Liver (tissue), 3 donors: ENCODE results near the gene MIP.

Source experiments
- HNF4G ChIP-seq: IDR thresholded peaks from 2 replicates; pipeline ENCODE4 v1.6.1; 2016; ENCODE audit warnings: antibody characterized with exemption
- JUND ChIP-seq, 2 donors: IDR thresholded peaks; 2 replicates each; pipeline ENCODE4 v1.6.1; 2016; ENCODE audit warnings: antibody characterized with exemption in 2 of 2
- RAD21 ChIP-seq, 2 donors: IDR thresholded peaks; 2 replicates each; pipeline ENCODE4 v1.6.1; 2016; ENCODE audit warnings: antibody characterized with exemption in 2 of 2, mild to moderate bottlenecking in 2 of 2
- TAF1 ChIP-seq: conservative IDR thresholded peaks from 2 replicates; pipeline ENCODE4 v1.6.1; 2016; ENCODE audit warnings: antibody characterized with exemption, mild to moderate bottlenecking
- TF ChIP-seq, protein P1 (sequence below): fragments of 150-350 bp; IDR thresholded peaks from 2 replicates; pipeline ENCODE4 v1.5.1; 2017; ENCODE audit warnings: improper control_type of control experiment, low read depth, low read length; ENCODE audit not compliant: missing input control
- TF ChIP-seq, protein P2 (sequence below): IDR thresholded peaks from 2 replicates; pipeline ENCODE4 v1.6.1; 2016; ENCODE audit warnings: antibody characterized with exemption
- TF ChIP-seq, protein P3 (sequence below): IDR thresholded peaks from 2 replicates; pipeline ENCODE4 v1.6.1; 2016; ENCODE audit warnings: antibody characterized with exemption
- TF ChIP-seq, protein P4 (sequence below): IDR thresholded peaks from 2 replicates; pipeline ENCODE4 v1.6.1; 2016; ENCODE audit warnings: antibody characterized with exemption, mild to moderate bottlenecking
- donor health status: healthy.
- donor health status: healthy.

DNA sequence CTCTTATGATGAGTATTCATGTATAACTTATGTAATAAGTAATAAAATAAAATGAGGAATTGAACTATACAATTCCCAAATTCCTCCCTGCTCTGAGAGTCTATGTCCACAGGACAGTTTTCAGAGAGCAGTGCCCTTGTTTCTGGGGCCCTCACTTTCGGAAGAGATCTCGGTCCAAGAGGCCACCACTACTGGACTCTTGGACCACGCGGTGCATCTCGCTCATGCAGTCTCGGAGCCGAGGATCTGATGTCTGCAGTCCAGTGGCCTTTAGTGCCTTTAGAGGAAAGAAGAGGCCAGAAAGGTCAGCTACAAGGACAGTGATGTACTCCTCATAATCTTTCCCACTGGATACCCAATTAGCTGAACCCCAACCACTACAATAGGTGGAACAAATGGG, 25.2 kb upstream of the MIP start:
- TF ChIP-seq, protein P1, sequence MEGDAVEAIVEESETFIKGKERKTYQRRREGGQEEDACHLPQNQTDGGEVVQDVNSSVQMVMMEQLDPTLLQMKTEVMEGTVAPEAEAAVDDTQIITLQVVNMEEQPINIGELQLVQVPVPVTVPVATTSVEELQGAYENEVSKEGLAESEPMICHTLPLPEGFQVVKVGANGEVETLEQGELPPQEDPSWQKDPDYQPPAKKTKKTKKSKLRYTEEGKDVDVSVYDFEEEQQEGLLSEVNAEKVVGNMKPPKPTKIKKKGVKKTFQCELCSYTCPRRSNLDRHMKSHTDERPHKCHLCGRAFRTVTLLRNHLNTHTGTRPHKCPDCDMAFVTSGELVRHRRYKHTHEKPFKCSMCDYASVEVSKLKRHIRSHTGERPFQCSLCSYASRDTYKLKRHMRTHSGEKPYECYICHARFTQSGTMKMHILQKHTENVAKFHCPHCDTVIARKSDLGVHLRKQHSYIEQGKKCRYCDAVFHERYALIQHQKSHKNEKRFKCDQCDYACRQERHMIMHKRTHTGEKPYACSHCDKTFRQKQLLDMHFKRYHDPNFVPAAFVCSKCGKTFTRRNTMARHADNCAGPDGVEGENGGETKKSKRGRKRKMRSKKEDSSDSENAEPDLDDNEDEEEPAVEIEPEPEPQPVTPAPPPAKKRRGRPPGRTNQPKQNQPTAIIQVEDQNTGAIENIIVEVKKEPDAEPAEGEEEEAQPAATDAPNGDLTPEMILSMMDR = no peak
- TF ChIP-seq HNF4G (peak; percentile 18), RAD21 (IDR thresholded peaks at IDR 0.05) (no peak), TAF1 (no peak), JUND (IDR thresholded peaks at IDR 0.05) (no peak)
- TF ChIP-seq, protein P2, sequence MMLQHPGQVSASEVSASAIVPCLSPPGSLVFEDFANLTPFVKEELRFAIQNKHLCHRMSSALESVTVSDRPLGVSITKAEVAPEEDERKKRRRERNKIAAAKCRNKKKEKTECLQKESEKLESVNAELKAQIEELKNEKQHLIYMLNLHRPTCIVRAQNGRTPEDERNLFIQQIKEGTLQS = no peak
- TF ChIP-seq, protein P3, sequence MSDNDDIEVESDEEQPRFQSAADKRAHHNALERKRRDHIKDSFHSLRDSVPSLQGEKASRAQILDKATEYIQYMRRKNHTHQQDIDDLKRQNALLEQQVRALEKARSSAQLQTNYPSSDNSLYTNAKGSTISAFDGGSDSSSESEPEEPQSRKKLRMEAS = no peak
- TF ChIP-seq, protein P4, sequence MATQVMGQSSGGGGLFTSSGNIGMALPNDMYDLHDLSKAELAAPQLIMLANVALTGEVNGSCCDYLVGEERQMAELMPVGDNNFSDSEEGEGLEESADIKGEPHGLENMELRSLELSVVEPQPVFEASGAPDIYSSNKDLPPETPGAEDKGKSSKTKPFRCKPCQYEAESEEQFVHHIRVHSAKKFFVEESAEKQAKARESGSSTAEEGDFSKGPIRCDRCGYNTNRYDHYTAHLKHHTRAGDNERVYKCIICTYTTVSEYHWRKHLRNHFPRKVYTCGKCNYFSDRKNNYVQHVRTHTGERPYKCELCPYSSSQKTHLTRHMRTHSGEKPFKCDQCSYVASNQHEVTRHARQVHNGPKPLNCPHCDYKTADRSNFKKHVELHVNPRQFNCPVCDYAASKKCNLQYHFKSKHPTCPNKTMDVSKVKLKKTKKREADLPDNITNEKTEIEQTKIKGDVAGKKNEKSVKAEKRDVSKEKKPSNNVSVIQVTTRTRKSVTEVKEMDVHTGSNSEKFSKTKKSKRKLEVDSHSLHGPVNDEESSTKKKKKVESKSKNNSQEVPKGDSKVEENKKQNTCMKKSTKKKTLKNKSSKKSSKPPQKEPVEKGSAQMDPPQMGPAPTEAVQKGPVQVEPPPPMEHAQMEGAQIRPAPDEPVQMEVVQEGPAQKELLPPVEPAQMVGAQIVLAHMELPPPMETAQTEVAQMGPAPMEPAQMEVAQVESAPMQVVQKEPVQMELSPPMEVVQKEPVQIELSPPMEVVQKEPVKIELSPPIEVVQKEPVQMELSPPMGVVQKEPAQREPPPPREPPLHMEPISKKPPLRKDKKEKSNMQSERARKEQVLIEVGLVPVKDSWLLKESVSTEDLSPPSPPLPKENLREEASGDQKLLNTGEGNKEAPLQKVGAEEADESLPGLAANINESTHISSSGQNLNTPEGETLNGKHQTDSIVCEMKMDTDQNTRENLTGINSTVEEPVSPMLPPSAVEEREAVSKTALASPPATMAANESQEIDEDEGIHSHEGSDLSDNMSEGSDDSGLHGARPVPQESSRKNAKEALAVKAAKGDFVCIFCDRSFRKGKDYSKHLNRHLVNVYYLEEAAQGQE = no peak
